ENCODE results near the gene MPG. TPM values are rescaled to one million over a fixed set of nuclear protein-coding genes. Genes with fewer than 3 reads are reported as not detected.
A peak's percentile ranks its signal among the peaks of the same experiment; 100 is the strongest.
"Not testable (repeated sequence)": the region's sequence is repeated elsewhere in the genome, so short reads cannot be mapped to it uniquely, and the experiment has no call there.

The MPG gene
- total RNA-seq, 2 donors from 2014 or later = 24.3 to 27.4 TPM

- no peak overlapping the region for H3K4me3 Mint-ChIP-seq
- H3K9me3 ChIP-seq (ENCODE audit: control insufficient read depth, low read length, poor library complexity, severe bottlenecking) = no peaks in the 10 kb centered on the region
- ATAC-seq (no peak), DNase-seq (no peak)
- H3K27me3 Mint-ChIP-seq = no peaks in the 10 kb centered on the region
- H3K36me3 Mint-ChIP-seq (ENCODE audit: low read depth) = peaks cover 10% of the 10 kb centered on the region
- peaks cover 28% of the 10 kb centered on the region for H3K4me1 Mint-ChIP-seq
- H3K27ac Mint-ChIP-seq = peak overlapping the region; percentile 76
These were observed 36.5 kb upstream of the MPG start for GRCh38 chr16:41439-42068.

GRCh38 chr16:42069-42457 is 36.0 kb upstream of the MPG start:
- no peak for DNase-seq
- peak overlapping the region; percentile 76 for H3K27ac Mint-ChIP-seq
- H3K36me3 Mint-ChIP-seq (ENCODE audit: low read depth) = peaks cover 10% of the 10 kb centered on the region
- H3K27me3 Mint-ChIP-seq = no peaks in the 10 kb centered on the region
- ATAC-seq = no peak
- H3K4me1 Mint-ChIP-seq = peaks cover 28% of the 10 kb centered on the region
- H3K9me3 ChIP-seq (ENCODE audit: control insufficient read depth, low read length, poor library complexity, severe bottlenecking) = no peaks in the 10 kb centered on the region
- no peak overlapping the region for H3K4me3 Mint-ChIP-seq

- peaks cover 10% of the 10 kb centered on the region for H3K36me3 Mint-ChIP-seq (ENCODE audit: low read depth)
- no peaks in the 10 kb centered on the region for H3K27me3 Mint-ChIP-seq
- H3K4me1 Mint-ChIP-seq = peaks cover 31% of the 10 kb centered on the region
- ATAC-seq (no peak), DNase-seq (no peak)
- H3K27ac Mint-ChIP-seq = peak overlapping the region; percentile 76
- H3K4me3 Mint-ChIP-seq = no peak overlapping the region
- H3K9me3 ChIP-seq (ENCODE audit: control insufficient read depth, low read length, poor library complexity, severe bottlenecking) = no peaks in the 10 kb centered on the region
These were observed 35.3 kb upstream of the MPG start for GRCh38 chr16:42691-43090.

DNA sequence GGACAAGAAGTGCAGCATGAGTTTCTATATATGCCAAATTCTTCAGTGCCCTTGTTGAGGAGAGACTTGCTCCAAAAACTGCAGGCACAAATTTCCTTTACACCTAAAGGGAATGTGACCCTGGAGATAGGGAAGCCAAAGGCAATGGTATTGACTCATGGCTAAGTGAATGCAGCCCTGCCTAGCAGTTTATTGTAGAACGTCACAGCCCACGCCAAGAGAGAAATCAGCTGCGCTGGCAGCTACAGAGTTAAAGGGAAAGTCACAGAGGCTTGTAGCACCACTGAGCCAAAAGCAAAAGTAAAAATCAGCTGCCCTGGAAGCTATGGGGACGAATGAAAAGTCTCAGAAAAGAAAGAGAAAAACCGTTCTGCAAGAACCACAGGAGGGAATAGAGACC is 34.7 kb upstream of the MPG start:
- H3K4me1 Mint-ChIP-seq = peaks cover 26% of the 10 kb centered on the region
- H3K27me3 Mint-ChIP-seq = no peaks in the 10 kb centered on the region
- no peak overlapping the region for H3K4me3 Mint-ChIP-seq
- peaks cover 10% of the 10 kb centered on the region for H3K36me3 Mint-ChIP-seq (ENCODE audit: low read depth)
- H3K27ac Mint-ChIP-seq = peak overlapping the region; percentile 76
- no peaks in the 10 kb centered on the region for H3K9me3 ChIP-seq (ENCODE audit: control insufficient read depth, low read length, poor library complexity, severe bottlenecking)
- ATAC-seq (no peak), DNase-seq (no peak)

DNA sequence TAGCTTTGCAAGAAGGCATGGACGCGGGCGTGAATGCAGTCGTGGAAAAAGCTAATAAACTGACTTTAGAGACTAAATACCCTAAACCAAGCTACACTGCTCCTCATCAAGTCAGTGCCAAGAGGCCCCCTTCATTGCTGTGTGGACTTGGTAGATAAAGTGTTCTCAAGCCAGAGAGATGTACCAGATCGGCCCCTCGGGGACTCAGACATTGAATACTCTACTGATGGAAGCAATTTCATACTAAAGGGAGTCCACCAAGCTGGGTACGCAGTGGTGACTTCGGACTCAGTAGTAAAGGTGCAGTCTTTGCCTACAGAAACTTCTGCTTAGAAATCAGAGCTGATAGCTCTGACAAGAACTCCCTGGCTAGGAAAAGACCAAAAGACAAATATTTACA is 33.4 kb upstream of the MPG start:
- no peak overlapping the region for H3K27ac Mint-ChIP-seq
- no peaks in the 10 kb centered on the region for H3K27me3 Mint-ChIP-seq
- peaks cover 10% of the 10 kb centered on the region for H3K36me3 Mint-ChIP-seq (ENCODE audit: low read depth)
- DNase-seq = no peak
- peaks cover 14% of the 10 kb centered on the region for H3K4me1 Mint-ChIP-seq
- ATAC-seq = no peak
- no peak overlapping the region for H3K4me3 Mint-ChIP-seq
- H3K9me3 ChIP-seq (ENCODE audit: control insufficient read depth, low read length, poor library complexity, severe bottlenecking) = no peaks in the 10 kb centered on the region

- no peaks in the 10 kb centered on the region for H3K9me3 ChIP-seq (ENCODE audit: control insufficient read depth, low read length, poor library complexity, severe bottlenecking)
- H3K27me3 Mint-ChIP-seq = no peaks in the 10 kb centered on the region
- peaks cover 10% of the 10 kb centered on the region for H3K36me3 Mint-ChIP-seq (ENCODE audit: low read depth)
- ATAC-seq (no peak), DNase-seq (no peak)
- peaks cover 17% of the 10 kb centered on the region for H3K4me1 Mint-ChIP-seq
- H3K27ac Mint-ChIP-seq = no peak overlapping the region
- no peak overlapping the region for H3K4me3 Mint-ChIP-seq
These were observed 32.6 kb upstream of the MPG start for GRCh38 chr16:45454-45853.

- H3K36me3 Mint-ChIP-seq (ENCODE audit: low read depth) = peaks cover 10% of the 10 kb centered on the region
- H3K4me1 Mint-ChIP-seq = peaks cover 26% of the 10 kb centered on the region
- not testable (repeated sequence) for H3K27ac Mint-ChIP-seq; ATAC-seq; H3K9me3 ChIP-seq (ENCODE audit: control insufficient read depth, low read length, poor library complexity, severe bottlenecking); H3K27me3 Mint-ChIP-seq; DNase-seq; H3K4me3 Mint-ChIP-seq
These were observed 31.5 kb upstream of the MPG start for GRCh38 chr16:46510-46909.

DNA sequence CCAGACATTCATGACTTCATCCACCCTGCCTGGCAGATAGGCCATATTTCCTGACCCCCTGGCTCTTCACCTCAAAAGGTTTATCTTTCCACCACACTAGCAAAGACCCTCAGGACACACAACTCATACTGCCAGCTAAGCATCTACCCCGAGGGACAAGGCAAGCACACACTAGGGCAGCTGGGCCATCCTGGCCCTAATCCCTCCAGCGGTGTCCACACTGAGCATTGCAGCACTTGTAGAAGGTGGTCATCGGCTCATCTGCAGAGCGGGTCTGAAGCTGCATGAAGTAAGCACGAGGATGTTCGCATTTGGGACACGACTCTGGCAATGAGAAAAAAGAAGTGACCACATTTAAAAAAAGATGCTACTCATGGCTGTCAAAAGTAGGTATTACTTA is 30.8 kb upstream of the MPG start:
- no peak overlapping the region for H3K4me3 Mint-ChIP-seq
- no peaks in the 10 kb centered on the region for H3K27me3 Mint-ChIP-seq
- no peak overlapping the region for H3K27ac Mint-ChIP-seq
- H3K4me1 Mint-ChIP-seq = peaks cover 24% of the 10 kb centered on the region
- peaks cover 6% of the 10 kb centered on the region for H3K36me3 Mint-ChIP-seq (ENCODE audit: low read depth)
- DNase-seq (no peak), ATAC-seq (no peak)
- no peaks in the 10 kb centered on the region for H3K9me3 ChIP-seq (ENCODE audit: control insufficient read depth, low read length, poor library complexity, severe bottlenecking)

DNA sequence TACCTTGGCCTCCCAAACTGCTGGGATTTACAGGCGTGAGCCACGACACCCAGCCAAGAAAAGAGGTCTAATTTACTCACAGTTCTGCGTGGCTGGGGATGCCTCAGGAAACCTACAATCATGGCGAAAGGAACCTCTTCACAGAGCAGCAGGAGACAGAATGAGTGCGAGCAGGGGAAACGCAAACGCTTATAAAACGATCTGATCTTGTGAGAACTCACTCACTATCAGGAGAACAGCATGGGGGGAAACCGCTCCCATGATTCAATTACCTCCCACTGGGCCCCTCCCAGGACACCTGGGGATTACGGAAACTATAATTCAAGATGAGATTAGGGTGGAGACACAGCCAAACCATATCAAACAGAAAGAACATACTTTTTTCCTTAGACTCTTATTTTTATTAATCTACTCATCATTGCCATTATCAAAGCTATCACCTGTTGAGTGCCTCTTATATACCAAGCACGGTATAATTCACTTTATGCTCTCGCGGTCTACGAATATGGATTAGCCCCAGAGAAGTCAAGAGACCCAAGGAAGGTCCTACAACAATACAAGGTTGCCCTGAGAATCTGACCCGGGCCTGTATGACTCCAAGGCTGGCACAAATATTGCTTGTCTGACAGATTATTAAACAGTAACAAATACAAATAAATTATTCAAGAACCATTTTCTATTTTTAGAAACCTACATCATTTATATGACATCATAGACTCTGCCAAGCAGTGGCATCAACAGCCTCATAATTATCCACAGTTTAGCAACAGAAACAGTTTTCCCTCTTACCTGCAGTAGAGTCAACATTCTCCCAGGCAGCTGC is 27.0 kb upstream of the MPG start:
- Mint-ChIP-seq H3K4me1 (peaks cover 24% of the 10 kb centered on the region), H3K4me3 (peak overlapping the region; percentile 98), H3K36me3 (ENCODE audit: low read depth) (no peaks in the 10 kb centered on the region), H3K27me3 (no peaks in the 10 kb centered on the region), H3K27ac (peak overlapping the region; percentile 34)
- no peaks in the 10 kb centered on the region for H3K9me3 ChIP-seq (ENCODE audit: control insufficient read depth, low read length, poor library complexity, severe bottlenecking)
- ATAC-seq (no peak), DNase-seq (no peak)

DNA sequence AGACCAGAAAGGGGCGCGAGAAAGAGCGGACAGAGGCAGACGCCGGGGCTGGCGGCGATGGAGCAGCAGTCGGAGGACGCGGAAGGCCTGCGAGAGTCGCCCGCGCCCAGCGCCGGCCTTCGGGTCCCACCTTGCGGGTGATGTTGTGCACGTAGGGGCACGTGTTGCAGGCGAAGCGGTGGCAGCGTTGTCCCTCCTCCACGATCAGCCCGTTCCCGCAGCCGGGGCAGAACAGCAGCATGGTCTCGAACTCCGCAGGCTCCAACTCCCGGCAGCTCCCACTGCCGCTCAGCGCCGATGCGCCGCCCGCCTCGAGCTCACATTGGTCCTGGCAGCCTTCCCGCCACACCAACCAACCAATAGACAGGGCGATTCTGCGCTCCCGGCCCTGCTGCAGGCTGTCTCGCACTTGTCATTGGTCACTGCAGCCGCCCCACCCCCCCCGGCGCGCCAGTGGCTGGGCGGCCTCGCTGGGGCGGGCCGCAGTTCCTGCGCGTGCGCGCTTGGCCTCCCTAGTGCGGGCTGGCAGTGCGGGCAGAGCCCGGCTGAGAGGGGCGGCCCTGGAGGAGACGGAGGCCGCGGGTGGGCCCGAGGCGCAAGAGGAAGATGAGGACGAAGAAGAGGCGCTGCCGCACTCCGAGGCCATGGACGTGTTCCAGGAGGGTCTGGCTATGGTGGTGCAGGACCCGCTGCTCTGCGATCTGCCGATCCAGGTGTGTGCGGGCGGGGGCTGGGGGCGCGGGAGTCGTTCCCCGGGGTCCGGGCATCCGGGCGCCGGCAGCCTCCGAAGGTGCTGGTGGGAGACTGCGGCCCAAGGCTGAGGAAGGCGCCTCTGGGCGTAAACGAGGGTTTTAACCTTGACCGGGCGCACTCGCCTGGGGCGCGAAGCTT is 24.4 kb upstream of the MPG start, which contains the start of the genes POLR3K and SNRNP25:
Gene POLR3K, minus strand, starts transcription at position 263 of the 891 bp plus-strand sequence. Its CDS starts 22 bp downstream, at position 241.
Gene SNRNP25, plus strand, starts transcription at position 483 of the 891 bp plus-strand sequence. Its CDS starts 189 bp downstream, at position 672.
- peak within 1 kb of the TSS; percentile 94 for H3K27ac Mint-ChIP-seq
- no peaks in the 10 kb centered on the region for H3K27me3 Mint-ChIP-seq
- no peaks in the 10 kb centered on the region for H3K9me3 ChIP-seq (ENCODE audit: control insufficient read depth, low read length, poor library complexity, severe bottlenecking)
- H3K36me3 Mint-ChIP-seq (ENCODE audit: low read depth) = peaks cover 4% of the 10 kb centered on the region
- ATAC-seq (peak; percentile 97), DNase-seq (peak; percentile 88 to 99 (median 99))
- peaks cover 28% of the 10 kb centered on the region for H3K4me1 Mint-ChIP-seq
- peak within 1 kb of the TSS; percentile 98 for H3K4me3 Mint-ChIP-seq

DNA sequence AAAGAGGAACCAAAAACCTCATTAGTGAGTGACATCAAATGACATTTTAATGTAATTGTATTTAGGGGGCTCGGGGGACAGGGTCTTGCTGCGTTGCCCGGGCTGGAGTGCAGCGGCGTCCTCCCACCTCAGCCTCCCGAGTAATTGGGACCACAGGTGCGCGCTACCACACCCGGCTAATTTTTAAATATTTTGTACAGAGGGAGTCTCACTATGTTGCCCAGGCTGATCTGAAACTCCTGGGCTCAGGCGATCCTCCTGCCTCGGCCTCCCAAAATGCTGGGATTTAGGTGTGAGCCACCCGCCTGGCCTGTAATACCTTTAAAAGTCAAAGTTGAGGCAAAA is 23.8 kb upstream of the MPG start:
- H3K36me3 Mint-ChIP-seq (ENCODE audit: low read depth) = peaks cover 4% of the 10 kb centered on the region
- H3K27ac Mint-ChIP-seq = no peak overlapping the region
- H3K9me3 ChIP-seq (ENCODE audit: control insufficient read depth, low read length, poor library complexity, severe bottlenecking) = no peaks in the 10 kb centered on the region
- ATAC-seq = no peak
- H3K4me1 Mint-ChIP-seq = peaks cover 28% of the 10 kb centered on the region
- H3K27me3 Mint-ChIP-seq = no peaks in the 10 kb centered on the region
- DNase-seq = no peak
- peak overlapping the region; percentile 98 for H3K4me3 Mint-ChIP-seq

GRCh38 chr16:55571-56136 is 22.4 kb upstream of the MPG start:
- H3K9me3 ChIP-seq (ENCODE audit: control insufficient read depth, low read length, poor library complexity, severe bottlenecking) = no peaks in the 10 kb centered on the region
- DNase-seq (no peak), ATAC-seq (no peak)
- Mint-ChIP-seq H3K4me3 (peak overlapping the region; percentile 52), H3K27ac (no peak overlapping the region), H3K27me3 (no peaks in the 10 kb centered on the region), H3K36me3 (ENCODE audit: low read depth) (peaks cover 4% of the 10 kb centered on the region), H3K4me1 (peaks cover 24% of the 10 kb centered on the region)

Measured in T-helper 17 cell (primary cell).